Hematopoietic multipotent progenitor cell treated with erythropoietin and hydrocortisone succinate and interleukin-3 and kit ligand, for 15 days (in vitro differentiated cells): ENCODE measurements around the gene STAT5B.
"Not testable (repeated sequence)": the region's sequence is repeated elsewhere in the genome, so short reads cannot be mapped to it uniquely, and the experiment has no call there.

Experiments
- DNase-seq: peaks from one replicate; pipeline ENCODE4 v3.0.0-alpha.2; 2015; ENCODE audit warnings: low spot score

Gene STAT5B

DNA sequence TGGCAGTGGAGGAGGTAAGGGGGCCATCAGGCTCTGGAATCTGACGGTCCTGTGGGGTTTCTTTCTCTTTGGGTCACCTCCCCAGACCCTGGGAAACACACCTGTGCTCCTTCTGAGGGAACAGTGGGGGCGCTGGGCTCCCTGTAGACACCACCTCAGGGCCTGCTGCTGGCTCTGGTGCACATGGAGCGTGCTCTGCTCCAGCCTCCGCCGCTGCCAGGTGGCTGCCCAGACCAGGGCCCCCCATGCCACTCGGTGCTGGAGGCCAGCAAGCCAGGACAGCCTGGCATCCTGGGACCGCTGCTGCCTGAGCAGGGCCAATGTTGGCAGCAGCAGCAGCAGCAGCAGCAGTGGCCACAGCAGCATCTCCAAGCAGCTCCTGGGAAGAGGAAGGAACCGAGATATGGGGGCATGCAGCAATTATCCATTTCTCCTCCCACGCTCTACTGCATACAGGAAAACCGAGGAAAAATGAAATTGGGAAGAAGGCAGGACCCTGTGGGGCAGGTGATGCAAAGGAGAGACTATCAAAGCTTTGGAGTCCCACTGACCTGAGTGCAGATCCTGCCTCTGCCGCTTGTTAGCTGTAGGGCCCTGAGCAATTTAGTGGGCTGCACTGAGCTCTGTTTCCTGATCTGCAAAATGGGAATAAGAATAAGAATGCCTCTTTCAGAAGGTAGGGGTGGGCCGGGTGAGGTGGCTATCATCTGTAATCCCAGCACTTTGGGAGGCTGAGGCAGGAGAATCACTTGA lies 82.8 kb downstream of the STAT5B start:
- DNase-seq = no peak

DNA sequence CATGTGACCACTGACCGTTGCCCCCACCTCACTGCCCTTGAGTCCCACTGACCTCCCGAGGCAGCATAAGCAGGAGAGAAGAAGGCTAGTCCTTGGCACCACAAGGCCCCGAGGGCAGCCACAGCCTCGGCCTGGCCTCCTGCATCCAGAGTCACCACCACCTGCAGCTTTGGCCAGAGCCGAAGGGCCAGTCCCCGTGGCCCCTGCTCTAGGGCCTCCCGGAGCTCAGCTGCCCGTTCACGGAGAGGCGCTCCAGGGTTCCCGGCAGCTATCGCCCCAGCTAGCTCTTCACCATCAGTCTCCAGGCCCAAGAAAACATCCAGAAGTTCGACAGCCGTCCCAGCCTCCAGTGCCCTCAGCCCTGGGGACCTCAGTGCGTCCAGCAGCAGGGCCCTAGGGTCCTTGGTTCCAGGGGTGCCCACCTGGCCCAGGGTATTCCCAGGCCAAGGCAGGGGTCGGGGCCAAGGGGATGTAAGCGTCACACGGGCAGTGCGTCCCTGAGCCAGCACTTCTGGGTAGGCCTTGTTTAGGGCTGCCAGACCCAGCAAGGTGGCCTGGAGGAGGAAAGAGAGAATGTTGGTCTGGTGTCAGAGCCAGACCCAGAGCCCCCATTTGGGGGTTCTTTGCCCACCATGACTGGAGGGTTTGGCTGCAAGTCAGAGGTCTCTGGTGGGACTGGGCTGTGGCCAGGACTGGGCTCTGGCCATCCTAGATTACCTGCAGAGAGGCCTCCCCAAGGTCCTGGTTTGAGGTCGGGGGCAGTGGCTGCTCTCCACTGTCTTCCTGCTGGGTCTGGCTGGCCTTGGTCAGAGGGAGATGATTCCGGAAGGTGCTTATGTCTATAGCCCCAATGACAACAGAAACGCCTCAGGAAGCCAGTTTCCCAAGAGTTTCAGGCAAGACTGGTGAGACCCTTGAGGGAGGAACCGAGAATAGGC lies 83.7 kb downstream of the STAT5B start:
- no peak for DNase-seq

DNA sequence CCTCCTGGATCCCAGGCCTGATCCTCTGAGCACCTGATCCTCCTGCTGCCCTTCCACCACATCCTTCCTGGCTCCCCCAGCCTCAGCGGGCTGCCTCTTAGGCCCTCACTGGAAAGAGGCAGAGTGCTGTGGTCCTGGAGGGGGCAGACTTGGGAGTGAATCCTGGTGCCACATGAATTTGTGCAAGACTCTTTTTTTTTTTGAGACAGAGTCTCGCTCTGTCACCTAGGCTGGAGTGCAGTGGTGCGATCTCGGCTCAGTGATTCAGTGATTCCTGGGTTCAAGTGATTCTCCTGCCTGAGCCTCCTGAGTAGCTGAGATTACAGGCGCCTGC lies 84.9 kb downstream of the STAT5B start:
- no peak for DNase-seq

DNA sequence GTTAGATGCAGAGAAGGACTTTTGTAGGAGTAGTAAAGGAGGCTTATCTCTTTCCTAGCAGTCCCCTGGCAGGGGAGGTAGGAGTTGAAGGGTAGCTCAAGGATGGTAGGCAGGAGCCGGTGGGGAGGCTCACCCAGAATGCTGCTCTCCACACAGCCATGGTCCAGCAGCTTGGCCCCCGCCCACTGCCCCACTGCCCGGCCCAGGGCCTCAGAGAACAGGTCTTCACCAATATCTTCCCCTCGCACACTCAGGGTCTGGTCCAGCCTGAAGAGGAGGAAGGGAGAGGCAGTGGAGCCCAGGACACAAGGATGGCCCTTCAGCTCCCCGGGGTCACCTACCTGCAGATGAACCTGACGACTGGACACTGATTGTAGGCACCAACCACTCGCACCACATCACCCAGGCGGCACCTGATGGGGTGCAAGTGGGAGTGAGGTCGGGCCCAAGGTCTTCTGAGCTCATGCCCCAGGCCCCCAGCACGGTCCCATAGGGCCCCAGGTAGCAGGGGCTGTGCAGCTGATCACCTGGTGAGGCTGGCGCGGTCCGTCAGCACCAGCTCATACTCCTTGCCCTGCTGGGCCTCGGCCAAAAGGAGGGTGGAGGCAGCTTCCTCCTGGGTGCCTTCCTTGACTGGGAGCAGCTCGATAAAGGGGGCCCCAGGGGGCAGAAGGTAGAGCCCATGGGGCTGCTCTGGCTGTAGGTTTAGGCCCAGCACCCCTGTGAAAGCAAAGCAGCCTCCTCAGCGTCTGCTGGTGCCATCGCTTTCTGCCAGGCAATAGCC lies 85.5 kb downstream of the STAT5B start:
- no peak for DNase-seq

DNA sequence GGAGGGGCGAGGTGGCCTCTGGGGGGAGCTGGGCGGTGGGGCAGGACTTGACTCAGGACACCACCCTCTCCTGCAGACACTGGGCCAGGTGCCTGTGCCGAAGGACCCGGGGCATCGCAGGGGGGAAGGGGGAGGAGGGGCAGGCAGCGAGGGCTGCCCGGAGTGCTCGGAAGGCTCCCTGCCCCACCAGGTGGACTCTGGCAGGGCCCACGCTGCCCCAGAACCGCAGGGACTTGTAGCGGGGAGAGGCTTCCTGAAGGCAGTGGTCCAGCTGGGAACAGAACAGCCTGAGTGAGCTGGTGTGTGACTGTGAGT lies 86.6 kb downstream of the STAT5B start:
- no peak for DNase-seq

DNA sequence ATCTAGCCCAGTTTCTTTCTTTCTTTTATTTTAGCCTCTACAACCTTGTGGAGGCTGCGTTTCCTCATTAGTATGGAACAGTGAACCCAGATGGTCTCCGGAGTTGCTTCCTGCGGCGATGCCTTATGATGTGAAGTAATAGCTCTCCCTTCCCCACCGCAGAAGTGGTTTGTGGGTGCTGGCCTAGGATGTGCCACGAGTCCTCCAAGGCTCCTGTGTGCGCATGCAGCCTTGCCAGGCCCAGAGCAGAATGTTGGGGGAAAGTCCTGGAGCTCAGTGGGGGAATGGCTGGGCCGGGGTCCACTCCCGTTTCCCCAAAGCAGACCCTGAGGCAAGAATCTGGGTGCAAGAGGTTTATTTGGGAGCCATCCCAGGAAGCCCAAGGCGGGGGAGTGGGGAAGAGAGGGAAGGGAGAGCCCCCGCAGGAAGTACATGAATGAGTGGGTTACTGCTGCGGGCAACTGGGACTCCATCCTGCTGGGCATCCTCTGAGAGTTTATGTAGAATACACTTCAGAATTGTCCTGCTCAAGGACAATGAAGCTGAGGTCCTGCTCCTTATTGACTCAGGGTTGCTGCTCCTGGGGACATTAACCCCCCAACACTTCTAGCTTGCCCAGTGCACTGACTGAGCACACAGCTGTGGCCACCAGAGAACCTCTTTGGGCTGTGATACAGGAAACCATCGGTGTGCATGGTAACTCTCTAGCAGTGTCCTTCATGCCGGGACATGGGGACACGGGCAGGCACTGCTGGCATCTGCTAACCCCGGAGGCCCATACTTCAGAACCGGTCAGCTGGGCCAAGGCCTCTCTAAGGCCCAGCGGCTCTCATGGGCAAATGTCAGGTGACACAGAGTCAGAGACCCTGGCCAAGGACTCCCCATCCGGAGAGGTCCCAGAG lies 87.2 kb downstream of the STAT5B start:
- DNase-seq = no peak

DNA sequence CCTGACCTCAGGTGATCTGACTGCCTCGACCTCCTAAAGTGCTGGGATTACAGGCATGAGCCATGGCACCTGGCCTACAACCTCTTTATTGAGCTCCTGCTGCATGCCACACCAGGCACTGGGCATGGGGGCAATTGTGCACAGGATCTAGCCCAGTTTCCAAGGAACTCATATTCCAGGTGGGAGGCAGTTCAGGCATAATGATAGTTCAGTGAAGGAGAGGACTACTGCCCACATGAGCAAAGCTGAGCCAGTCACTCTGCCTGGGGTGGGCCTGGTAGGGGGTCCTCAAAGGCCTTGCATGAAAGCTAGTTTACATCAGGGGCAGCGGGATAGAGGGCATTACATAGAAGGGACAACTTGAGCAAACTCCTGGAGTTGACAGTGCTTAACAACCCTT lies 88.4 kb downstream of the STAT5B start:
- DNase-seq = no peak

DNA sequence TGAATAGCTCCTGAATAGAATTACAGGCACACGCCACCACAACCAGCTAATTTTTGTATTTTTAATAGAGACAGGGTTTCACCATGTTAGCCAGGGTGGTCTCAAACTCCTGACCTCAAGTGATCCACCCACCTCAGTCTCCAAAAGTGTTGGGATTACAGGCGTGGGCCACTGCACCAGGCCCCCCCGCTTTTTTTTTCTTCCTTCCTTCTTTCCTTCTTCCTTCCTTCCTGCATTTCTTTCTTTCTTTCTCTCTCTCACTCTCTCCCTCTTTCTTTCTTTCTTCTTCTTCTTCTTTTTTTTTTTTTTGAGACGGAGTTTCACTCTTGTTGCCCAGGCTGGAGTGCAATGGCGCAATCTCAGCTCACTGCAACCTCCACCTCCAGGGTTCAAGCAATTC lies 90.0 kb downstream of the STAT5B start:
- DNase-seq = not testable (repeated sequence)

DNA sequence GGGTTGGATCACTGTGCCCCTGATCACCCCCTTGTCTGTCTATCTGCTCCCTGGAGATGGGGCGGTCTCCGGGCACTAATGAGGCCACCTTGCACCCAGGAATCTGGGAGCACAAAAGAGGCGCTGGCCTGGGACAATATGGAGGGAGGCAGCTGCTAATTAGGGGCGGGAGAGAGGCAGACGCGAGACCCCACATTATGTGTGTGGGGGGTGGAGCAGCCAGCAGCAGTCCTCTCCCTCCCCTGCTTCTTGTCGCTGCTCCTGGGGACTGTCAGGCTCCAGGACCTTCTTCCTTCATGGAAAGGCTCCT lies 90.6 kb downstream of the STAT5B start:
- DNase-seq = no peak

DNA sequence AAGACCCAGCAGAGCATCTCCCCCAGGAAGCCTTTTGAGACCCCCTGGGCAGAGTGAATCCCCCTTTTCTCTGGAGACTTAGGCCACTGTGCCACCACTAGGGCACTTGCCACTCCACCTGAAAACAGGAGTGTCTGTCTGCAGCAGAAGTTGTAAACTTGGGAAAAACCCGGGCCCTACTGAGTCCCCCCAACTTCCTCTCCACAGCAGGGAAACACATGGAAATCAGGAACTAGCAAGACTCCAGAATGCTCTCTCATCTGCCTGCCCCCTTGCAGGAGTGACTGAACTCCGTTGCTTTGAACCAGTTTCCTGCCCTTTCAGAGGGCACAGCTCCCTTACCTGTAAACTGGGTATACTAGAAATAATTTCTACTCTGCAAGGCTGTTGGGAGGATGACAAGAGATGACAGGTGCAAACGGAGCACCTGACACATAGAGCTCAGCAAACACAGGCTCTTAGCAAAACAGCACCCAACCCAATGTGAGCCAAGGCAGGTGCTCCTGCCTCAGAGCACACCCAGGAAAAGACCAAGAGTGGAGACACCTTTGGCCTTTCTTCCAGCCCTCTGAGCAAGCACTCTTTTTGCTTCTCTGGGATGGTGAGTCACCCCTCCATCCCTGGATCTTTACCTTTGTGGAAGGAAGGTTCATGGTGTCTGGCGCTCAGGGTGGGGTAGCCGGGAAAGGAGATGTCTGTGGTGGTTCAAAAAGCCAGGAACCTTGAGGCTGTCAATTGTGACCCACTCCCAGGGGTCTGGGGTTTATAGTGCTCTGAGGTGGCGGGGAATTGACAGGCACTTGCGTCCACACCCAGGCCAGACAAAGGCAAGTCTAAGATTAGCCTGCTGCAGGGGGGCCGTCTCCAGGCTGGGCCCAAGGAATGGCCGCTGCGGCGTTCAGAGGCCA lies 91.2 kb downstream of the STAT5B start, which contains the start of gene HCRT:
Gene HCRT (minus strand): TSS at position 740 of the 908 bp plus-strand sequence. CDS start 87 bp downstream, at position 653.
- DNase-seq = no peak

DNA sequence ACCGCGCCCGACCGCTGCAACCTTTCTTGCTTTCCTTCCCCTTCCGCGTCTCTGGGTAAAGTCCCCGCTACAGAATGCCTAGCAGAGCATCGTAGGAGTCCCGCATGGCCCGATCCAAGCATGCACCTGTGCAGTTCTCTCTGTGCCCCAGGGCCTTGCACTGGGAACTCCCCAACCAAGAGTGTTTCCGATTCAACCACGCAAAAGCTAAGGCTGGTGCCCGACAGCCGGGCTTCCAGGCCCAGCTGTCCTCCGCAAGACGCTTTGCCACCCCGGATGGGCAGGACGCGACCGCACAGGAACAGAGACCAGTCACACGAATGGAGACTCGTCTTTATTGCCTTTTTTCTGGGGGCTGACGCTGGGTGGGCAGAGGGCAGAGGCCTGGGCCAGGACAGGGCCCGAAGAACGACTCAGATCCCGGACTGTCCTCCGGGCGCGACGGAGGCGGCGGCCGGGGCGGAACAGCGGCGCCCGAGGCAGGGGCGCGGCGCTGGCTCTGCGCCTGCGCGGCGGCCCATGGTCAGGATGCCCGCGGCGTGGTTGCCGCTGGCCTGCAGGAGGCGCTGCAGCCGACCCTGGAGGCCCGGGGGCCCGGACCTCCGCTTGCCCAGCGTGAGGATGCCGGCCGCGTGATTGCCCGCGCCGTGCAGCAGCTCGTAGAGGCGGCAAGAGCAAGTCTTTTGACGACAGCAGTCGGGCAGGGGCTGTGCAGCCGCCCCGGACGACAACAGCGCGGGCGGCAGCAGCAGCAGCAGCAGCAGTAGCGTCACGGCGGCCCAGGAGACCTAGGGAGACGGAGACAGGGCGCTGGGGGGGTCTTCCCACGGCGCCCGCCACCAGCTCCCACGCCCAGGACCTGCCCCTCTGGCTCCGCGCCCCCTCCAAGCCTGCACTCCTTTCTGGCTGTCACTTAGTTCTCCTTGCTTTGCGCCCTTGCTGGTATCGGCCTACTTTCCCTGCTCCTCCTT lies 92.2 kb downstream of the STAT5B start:
- peak; percentile 67 for DNase-seq

DNA sequence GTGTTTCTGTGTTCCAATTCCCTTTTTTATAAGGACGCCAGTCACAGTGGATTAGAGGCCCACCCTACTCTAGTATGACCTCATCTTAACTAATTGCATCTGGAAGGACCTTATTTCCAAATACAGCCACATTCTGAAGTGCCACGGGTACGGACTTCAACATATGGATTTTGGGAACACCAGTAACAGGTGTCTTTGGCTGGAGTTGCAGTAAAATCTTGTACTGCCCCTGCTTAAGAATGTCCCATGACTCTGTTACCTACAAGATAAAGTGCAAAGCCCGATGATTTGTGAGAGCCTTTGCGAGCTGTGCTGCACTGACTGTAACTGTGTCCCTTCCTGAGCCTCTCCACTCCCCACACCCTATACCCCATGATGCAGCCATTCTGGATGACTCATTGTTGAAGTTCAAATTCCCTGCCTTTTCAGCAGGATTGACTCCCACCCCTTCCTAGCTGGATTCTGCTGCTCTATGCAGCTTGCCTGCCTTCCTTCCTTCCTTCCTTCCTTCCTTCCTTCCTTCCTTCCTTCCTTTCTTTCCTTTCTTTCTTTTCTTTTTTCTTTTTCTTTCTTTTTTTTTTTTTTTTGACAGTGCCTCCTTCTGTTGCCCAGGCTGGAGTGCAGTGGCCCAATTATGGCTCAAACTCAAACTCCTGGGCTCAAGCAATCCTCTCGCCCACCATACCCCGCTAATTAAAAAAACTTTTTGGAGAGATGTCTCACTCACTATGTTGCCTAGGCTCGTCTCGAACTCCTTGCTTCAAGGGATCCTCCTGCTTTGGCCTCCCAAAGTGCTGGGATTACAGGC lies 93.1 kb downstream of the STAT5B start:
- no peak for DNase-seq

DNA sequence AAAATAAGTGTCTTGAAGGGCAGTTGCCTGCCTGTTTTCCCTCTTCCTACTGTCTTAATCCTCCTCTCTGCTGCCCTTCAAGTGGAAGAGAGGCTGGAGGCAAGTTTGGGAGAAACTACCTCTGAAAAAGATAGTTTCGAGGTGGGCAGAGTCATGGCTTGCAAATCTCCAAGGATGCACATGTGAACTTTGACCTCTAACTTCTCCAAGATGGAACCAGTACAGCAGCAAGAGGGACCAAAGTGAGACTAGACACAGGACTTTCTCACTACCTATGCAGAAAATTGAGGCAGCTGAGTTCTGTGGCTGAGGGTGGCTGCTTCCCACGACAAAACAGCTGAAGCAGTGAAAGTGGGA lies 94.4 kb downstream of the STAT5B start:
- DNase-seq = no peak

DNA sequence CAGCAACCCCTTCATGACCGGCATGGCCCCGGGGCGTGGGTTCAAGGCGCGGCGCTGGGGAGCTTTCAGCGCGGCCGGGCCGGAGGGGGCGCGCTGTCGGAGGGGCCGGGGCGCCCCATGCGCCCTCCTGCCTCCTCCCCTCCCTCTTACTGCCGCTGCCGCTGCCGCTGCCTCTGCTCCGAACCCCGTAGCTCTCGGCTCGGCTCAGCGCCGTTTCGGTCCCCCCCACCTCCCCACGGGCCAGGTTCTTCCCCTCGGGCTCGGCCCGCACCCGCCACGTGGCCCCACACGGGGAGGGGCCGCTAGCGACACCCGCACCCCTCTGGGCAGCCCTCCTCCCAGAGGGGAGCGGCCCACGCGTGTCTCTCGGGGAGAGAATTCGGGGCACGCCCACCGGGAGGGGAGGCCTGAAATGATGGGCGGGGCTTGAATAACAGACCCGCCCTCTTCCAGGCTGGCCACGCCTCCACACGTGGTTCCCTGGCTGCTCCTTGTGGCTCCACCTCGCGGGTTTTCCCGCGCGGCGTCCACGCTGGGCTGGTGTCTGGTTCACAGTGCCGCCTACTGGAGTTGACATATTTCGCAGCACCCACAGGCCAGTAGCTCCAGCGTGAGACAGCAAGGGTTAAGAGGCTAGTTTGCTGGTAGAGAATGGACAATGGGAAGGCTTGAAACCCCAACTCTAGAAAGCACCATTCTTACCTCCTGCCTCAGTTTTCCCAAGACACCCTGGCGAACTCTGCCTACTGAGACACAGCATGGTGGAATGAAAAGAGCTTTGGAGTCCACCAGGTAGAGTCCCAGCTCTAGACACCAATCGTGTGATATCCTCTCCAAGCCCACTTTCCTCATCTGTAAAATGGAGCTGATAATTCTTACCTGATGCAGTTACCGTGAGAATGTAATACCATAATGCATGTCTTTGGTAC lies 95.0 kb downstream of the STAT5B start, which contains the start of gene KCNH4:
Gene KCNH4 (minus strand): TSS at position 221 of the 929 bp plus-strand sequence. CDS start 197 bp downstream, at position 24.
- peak; percentile 88 for DNase-seq

DNA sequence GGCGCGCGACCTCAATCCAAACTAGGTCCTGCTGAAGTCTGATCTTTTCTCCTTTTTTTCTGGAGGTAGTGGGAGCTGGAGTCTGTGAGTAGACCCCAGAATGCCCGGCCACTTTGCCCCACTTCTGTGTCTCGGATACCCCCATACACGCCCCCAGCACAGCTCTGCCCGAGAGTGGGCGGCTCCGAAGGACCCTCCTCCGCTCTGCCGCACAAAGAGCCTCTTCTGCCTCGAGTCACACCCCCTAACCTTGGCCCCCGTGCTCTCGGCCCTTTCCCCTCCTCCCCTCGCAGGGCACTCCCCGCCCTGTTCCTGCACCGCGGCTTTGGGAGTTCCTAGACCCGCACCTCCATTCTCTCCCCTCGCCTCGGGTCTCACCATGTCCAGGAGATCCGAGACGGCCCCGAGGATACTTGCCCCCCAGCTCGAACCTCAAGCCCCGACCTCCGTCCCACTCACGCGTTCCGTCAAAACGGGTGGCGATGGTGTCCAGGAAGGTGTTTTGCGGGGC lies 95.7 kb downstream of the STAT5B start:
- no peak for DNase-seq

DNA sequence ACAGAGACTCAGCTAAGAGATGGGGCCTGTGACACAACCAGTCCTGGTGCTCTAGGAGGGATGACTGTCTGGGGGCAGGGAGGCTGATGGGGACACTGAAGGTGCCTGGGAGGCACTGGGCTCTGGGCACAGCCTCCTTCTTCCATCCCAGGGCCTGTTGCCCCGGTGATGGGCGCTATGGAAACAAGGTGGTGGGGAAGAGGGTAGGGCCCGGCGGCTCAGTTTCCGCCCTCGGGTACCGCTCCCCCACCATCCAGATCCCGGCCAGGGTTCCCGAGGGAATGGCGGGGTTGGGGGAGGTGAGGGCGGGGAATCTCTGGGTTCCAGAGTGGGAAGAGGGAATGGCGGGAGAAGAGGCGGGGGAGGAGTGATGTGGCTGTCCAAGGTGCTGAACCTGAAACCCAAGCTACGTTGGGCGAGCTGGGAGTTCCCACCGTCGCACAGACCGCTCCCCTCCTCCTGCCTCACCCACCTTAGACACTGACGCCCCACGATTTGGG lies 96.2 kb downstream of the STAT5B start:
- no peak for DNase-seq

DNA sequence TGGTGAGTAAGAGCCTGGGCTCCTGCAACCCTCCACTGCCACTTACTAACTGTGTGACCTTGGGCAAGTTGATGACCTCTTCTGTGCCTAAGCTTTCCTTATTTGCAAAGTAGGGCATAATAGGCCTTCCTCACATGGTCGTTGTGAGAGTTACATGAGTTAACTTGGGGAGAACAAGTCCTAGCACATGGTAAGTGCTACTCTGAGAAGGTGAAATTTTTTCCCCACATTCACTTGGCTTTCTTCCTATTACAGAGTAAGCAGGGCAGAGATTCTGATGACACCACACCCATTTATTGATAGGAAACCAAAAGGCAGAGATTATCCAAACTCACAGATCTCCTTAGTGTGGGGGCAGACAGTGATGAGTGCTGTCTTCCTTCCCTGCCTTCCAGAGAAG lies 96.9 kb downstream of the STAT5B start:
- DNase-seq = no peak
